Activated CD4-positive, alpha-beta T cell treated with anti-CD3 and anti-CD28 coated beads for 36 hours (primary cell): ENCODE data around the gene ANKRD40. TPM values are rescaled to one million over a fixed set of nuclear protein-coding genes. Genes with fewer than 3 reads are reported as not detected.

Experiments used
- ATAC-seq: fragments of 200-7000 bp; cut with Tn5 transposase; one replicate; pipeline ENCODE4 v1.10.0; 2021; ENCODE audit warnings: mild to moderate bottlenecking, moderate library complexity
- CTCF ChIA-PET: fragments of 350-600 bp; sonication (Branson Sonifier 250); formaldehyde crosslinking; loops from one replicate; lab custom pipeline; 2021; ENCODE audit warnings: antibody characterized with exemption; lab: Charles Lee
- POLR2A ChIA-PET: fragments of 350-600 bp; sonication (Branson Sonifier 250); formaldehyde crosslinking; loops from one replicate; lab custom pipeline; 2021; ENCODE audit warnings: antibody characterized with exemption, inconsistent platforms; lab: Charles Lee
- DNase-seq: peaks from one replicate; pipeline ENCODE4 v3.0.0-alpha.2; 2020
- H3K27ac Mint-ChIP-seq: one replicate; pipeline ENCODE4 v1.8.0; 2021; ENCODE audit warnings: mixed read lengths
- H3K27me3 Mint-ChIP-seq: one replicate; pipeline ENCODE4 v1.8.0; 2021; ENCODE audit warnings: mixed read lengths
- H3K36me3 Mint-ChIP-seq: one replicate; pipeline ENCODE4 v1.8.0; 2021; ENCODE audit warnings: low read depth, mixed read lengths
- H3K4me1 Mint-ChIP-seq: one replicate; pipeline ENCODE4 v1.8.0; 2021; ENCODE audit warnings: mixed read lengths
- H3K4me3 Mint-ChIP-seq: one replicate; pipeline ENCODE4 v1.8.0; 2021; ENCODE audit warnings: mild to moderate bottlenecking, moderate library complexity, mixed read lengths
- H3K9me3 Mint-ChIP-seq: one replicate; pipeline ENCODE4 v1.8.0; 2021; ENCODE audit warnings: low read depth, mixed read lengths
- intact Hi-C, 2 experiments: fragments of 100-400 bp; cut with DNase I in 1 of 2; cut with micrococcal nuclease in 1 of 2; formaldehyde crosslinking; loops; one replicate each; pipeline versions ENCODE4 v1.14.2 to v1.15.1; 2022 to 2024; cut with DNase I, micrococcal nuclease
- total RNA-seq, 2 experiments: library from RNA; stranded (reverse); gene quantifications; one replicate each; pipeline ENCODE4 v1.2.3, GENCODE V29; 2021

ANKRD40 gene
- total RNA-seq, 2 experiments from 2014 or later = 28.0 to 29.8 TPM

DNA sequence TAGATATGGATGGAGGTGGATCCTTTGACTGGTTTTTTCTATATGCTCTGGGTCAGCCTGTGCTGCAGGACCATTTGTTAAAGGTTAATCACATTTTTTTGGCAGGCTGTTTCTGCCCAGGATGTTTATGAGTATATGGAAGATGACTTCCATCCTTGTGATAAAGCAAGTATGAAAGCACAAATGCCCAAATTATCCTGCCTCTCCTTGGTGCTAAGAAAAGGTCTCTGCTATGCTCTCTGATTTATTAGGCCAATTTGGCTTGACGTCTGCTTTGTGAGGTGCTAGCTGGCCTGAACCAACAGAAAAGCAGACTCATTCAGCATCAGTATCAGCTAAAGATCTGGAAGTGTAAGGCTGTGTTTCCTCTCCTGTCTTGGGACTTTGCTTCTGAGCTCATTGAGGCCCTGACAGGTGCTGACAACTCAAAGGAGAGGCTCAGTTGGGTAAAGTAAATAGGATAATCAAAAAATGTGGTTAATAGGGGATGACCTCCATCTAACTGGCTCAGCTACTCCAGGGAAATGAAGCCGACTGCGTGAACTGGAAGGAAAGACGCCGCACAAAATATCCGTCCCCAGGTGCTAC is 15.2 kb downstream of the ANKRD40 start:
- peaks cover 7% of the 10 kb centered on the region for H3K4me1 Mint-ChIP-seq
- H3K4me3 Mint-ChIP-seq = no peak overlapping the region
- ChIA-PET POLR2A (interaction anchor here (0.6 kb wide), 1 partner anchor 66 kb away, joined by 3 read pairs; no protein-coding TSS in a partner anchor), CTCF (interaction anchor here (1.5 kb wide), 1 partner anchor 11 kb away, joined by 4 read pairs; no protein-coding TSS in a partner anchor)
- DNase-seq (no peak), ATAC-seq (no peak)
- no peaks in the 10 kb centered on the region for H3K27me3 Mint-ChIP-seq
- intact Hi-C loops = no loop called here
- no peak overlapping the region for H3K27ac Mint-ChIP-seq
- H3K9me3 Mint-ChIP-seq = no peaks in the 10 kb centered on the region
- peaks cover 22% of the 10 kb centered on the region for H3K36me3 Mint-ChIP-seq

DNA sequence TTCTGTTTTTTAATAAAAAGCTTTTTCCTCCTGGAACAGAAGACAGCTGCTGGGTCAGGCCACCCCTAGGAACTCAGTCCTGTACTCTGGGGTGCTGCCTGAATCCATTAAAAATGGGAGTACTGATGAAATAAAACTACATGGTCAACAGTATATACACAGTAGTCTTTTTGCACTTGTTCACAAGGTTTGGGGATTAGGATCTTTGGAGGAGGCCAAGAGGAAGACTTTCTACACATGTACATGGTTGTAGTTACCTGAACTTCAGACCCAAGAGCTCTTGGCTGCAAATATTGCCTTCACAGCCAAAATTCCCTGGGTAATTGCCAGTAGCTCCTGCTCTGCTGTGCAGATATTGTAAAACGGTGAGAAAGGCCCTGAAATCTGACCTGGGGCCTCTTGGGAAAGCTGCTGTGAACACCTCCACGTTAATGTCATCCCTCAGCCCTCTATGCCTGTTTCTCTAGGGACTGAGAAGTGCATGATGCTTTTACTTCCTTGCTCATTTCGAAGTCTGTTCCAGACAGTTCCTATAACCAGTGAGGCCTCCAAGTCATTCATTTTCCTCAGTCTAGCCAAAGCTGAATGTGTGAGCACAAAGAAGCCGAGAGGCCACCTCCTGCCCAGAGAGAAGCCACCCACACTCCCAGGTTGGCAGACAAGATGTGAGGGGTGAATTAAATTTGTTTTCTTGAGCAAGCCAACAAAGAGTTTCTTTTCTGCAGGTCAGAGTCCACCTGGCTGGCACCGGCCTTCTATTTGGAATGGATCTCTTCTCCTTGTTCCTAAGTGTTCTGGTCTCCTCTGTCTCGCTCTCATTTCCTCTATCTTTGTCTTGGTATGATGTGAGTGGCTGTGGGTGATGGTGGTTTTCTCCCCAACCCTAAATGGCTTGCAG is 15.9 kb downstream of the ANKRD40 start:
- ChIA-PET CTCF (interaction anchor here (1.3 to 1.5 kb wide), 2 partner anchors 11 to 65 kb away, joined by 3 to 4 read pairs; no protein-coding TSS in a partner anchor), POLR2A (no interaction called here)
- Mint-ChIP-seq H3K9me3 (no peaks in the 10 kb centered on the region), H3K27ac (no peak overlapping the region), H3K4me3 (no peak overlapping the region), H3K4me1 (peaks cover 3% of the 10 kb centered on the region), H3K27me3 (no peaks in the 10 kb centered on the region), H3K36me3 (peaks cover 15% of the 10 kb centered on the region)
- DNase-seq (no peak), ATAC-seq (no peak)
- intact Hi-C loops = no loop called here

DNA sequence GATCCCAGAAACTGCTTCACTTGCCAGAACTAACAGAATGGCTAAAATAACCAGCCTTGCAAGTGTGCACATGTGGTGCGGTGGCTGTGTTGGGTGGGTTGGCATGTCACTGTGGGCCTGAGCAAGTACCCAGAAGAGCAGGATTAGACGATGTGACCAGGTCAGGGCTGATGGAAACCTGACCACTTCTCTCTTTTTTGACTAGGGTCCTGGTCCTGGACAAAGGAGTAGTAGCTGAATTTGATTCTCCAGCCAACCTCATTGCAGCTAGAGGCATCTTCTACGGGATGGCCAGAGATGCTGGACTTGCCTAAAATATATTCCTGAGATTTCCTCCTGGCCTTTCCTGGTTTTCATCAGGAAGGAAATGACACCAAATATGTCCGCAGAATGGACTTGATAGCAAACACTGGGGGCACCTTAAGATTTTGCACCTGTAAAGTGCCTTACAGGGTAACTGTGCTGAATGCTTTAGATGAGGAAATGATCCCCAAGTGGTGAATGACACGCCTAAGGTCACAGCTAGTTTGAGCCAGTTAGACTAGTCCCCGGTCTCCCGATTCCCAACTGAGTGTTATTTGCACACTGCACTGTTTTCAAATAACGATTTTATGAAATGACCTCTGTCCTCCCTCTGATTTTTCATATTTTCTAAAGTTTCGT is 16.7 kb downstream of the ANKRD40 start:
- peaks cover under 1% of the 10 kb centered on the region for H3K4me1 Mint-ChIP-seq
- H3K4me3 Mint-ChIP-seq = no peak overlapping the region
- H3K27ac Mint-ChIP-seq = no peak overlapping the region
- H3K9me3 Mint-ChIP-seq = no peaks in the 10 kb centered on the region
- intact Hi-C loops = no loop called here
- ChIA-PET CTCF (interaction anchor here (1.3 kb wide), 1 partner anchor 65 kb away, joined by 3 read pairs; no protein-coding TSS in a partner anchor), POLR2A (no interaction called here)
- DNase-seq (no peak), ATAC-seq (no peak)
- H3K36me3 Mint-ChIP-seq = peaks cover 11% of the 10 kb centered on the region
- H3K27me3 Mint-ChIP-seq = no peaks in the 10 kb centered on the region

DNA sequence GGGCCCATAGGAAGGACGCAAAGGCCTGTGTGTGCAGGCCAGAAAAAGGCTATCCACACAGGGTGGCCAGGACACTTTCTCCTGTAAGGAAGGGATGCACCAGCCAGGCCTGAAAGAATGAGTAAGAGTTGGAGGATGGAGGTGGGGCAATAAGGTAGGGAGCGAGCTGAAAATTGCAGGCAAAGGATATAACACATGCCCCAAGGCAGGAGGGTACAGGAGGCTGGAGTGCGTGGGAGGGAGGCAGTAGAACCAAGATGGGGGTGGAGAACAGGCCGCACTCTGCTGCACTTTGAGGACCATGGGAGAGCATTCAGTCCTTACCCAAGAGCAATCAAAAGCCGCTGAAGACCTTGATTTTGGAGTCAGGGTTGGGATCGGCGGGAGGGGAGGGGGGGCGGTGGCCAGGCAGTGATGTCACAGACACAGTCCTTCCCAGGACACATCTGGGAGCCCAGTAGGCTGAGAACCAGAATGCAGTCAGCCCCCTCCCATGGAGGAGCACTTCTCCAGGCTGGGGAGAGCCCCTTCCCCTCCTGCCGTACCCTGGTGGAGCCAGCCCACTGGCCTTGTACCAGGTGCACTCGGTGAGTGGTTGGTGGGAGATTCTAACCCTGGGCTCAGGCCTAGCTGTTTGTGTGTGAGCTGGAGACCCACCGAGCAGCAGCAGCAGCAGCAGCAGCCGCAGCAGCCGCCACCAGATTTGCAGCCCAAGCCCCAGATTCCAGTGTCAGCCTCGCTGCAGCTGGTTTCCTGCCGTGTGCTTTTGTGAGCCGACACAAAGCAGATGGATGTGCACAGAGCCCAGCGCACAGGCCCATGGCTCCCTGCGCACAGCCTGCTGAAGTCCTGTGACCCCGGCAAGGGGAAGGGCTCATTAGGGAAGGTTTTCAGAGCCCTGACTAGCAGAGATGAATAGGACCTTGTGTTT is 17.5 kb downstream of the ANKRD40 start:
- Mint-ChIP-seq H3K4me3 (no peak overlapping the region), H3K36me3 (peaks cover 6% of the 10 kb centered on the region), H3K4me1 (no peaks in the 10 kb centered on the region), H3K9me3 (no peaks in the 10 kb centered on the region), H3K27me3 (no peaks in the 10 kb centered on the region), H3K27ac (peak overlapping the region; percentile 1)
- intact Hi-C loops = no loop called here
- no peak for DNase-seq
- POLR2A ChIA-PET = no interaction called here
- CTCF ChIA-PET = no interaction called here
- no peak for ATAC-seq

GRCh38 chr17:50689251-50689650 is 18.5 kb downstream of the ANKRD40 start:
- intact Hi-C loops = no loop called here
- DNase-seq (no peak), ATAC-seq (no peak)
- CTCF ChIA-PET = no interaction called here
- Mint-ChIP-seq H3K4me3 (no peak overlapping the region), H3K9me3 (no peaks in the 10 kb centered on the region), H3K27ac (no peak overlapping the region), H3K36me3 (peaks cover 3% of the 10 kb centered on the region), H3K27me3 (no peaks in the 10 kb centered on the region), H3K4me1 (no peaks in the 10 kb centered on the region)
- POLR2A ChIA-PET = no interaction called here

GRCh38 chr17:50688245-50688644 is 19.5 kb downstream of the ANKRD40 start:
- DNase-seq = no peak
- Mint-ChIP-seq H3K27ac (no peak overlapping the region), H3K9me3 (no peaks in the 10 kb centered on the region), H3K4me1 (no peaks in the 10 kb centered on the region), H3K4me3 (no peak overlapping the region), H3K36me3 (peaks cover under 1% of the 10 kb centered on the region), H3K27me3 (no peaks in the 10 kb centered on the region)
- intact Hi-C loops = no loop called here
- ChIA-PET CTCF (no interaction called here), POLR2A (no interaction called here)
- no peak for ATAC-seq

GRCh38 chr17:50687200-50688066 is 20.3 kb downstream of the ANKRD40 start:
- ChIA-PET CTCF (no interaction called here), POLR2A (no interaction called here)
- H3K9me3 Mint-ChIP-seq = no peaks in the 10 kb centered on the region
- ATAC-seq = no peak
- no peaks in the 10 kb centered on the region for H3K36me3 Mint-ChIP-seq
- no peak overlapping the region for H3K27ac Mint-ChIP-seq
- intact Hi-C loops = no loop called here
- H3K4me1 Mint-ChIP-seq = no peaks in the 10 kb centered on the region
- no peak overlapping the region for H3K4me3 Mint-ChIP-seq
- H3K27me3 Mint-ChIP-seq = no peaks in the 10 kb centered on the region
- DNase-seq = no peak

DNA sequence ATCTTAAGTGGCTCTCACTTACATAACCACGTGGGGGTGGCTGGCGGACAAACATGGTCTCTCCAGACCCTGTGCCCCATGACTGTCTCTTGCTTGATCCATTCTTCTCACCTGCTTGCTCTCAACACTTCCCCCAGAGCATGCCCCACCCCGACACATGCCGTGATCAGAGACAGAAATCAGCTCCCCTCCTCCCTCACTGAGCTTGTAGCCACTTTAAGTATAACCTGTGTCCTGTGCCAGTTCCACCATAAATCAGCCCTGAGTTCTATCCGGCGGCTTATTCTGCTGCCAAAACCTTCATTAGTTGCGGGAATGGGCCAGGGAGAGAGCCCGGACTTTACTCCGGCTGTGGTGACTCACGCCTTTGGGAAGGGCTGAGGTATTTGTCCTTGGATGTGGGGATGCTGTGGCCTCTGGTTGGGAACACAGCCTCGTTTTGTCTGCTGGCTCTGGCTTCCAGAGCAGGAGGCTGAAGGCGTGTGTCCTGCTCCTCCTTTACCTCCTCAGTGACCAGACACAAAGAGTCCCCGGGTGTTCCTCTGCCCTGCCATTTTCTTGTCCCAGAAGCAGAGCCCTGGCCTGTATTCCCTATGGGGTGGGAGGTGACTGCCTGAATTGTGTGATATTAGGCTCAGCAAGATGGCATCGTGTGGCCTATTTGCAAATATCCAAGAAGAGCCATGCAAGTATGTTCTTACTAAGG is 21.1 kb downstream of the ANKRD40 start:
- intact Hi-C loops = no loop called here
- H3K27me3 Mint-ChIP-seq = no peaks in the 10 kb centered on the region
- H3K27ac Mint-ChIP-seq = no peak overlapping the region
- POLR2A ChIA-PET = no interaction called here
- DNase-seq (no peak), ATAC-seq (no peak)
- no peaks in the 10 kb centered on the region for H3K36me3 Mint-ChIP-seq
- CTCF ChIA-PET = no interaction called here
- no peaks in the 10 kb centered on the region for H3K4me1 Mint-ChIP-seq
- H3K4me3 Mint-ChIP-seq = no peak overlapping the region
- H3K9me3 Mint-ChIP-seq = no peaks in the 10 kb centered on the region

DNA sequence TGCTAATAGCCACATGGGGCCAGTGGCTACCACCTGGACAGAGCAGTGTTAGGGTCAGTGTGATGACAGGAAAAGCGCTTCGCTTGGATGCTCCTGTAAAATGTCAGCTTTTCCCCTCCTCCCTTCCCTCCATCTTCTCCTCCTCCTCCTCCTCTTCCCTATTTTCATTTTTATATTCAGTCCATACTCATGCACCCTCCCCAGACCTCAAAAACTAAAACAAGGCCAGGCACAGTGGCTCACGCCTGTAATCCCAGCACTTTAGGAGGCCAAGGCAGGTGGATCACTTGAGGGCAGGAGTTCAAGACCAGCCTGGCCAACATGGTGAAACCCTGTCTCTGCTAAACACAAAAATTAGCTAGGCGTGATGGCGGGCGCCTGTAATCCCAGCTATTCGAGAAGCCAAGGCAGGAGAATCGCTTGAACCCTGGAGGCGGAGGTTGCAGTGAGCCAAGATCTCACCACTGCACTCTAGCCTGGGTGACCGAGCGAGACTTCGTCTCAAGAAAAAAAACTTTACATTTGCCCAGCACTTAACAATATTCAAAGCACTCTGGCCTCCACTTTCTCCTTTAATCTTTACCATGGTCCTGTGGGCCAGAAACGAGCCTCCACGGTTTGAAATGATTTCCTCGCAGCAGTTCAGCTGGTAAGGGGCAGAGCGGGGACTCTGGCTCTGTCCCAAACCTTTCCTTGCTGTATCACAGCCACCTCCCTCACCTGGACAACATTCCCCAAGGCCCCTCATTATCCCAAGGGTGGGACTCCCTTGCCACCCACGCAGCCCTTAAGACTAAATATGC is 21.8 kb downstream of the ANKRD40 start:
- intact Hi-C loops = no loop called here
- DNase-seq (no peak), ATAC-seq (no peak)
- Mint-ChIP-seq H3K36me3 (no peaks in the 10 kb centered on the region), H3K27ac (no peak overlapping the region), H3K9me3 (no peaks in the 10 kb centered on the region), H3K27me3 (peaks cover 4% of the 10 kb centered on the region), H3K4me3 (no peak overlapping the region), H3K4me1 (peaks cover 4% of the 10 kb centered on the region)
- POLR2A ChIA-PET = no interaction called here
- CTCF ChIA-PET = no interaction called here
